Liver (tissue), 3 donors: Measurements from ENCODE around the gene DOCK6.

Experiments
- GABPA ChIP-seq, 2 donors: IDR thresholded peaks in 1 of 2; conservative IDR thresholded peaks in 1 of 2; 2 replicates each; pipeline ENCODE4 v1.6.1; 2016; ENCODE audit warnings: antibody characterized with exemption in 2 of 2, mild to moderate bottlenecking in 1 of 2, moderate library complexity in 1 of 2
- JUND ChIP-seq, 2 donors: IDR thresholded peaks; 2 replicates each; pipeline ENCODE4 v1.6.1; 2016; ENCODE audit warnings: antibody characterized with exemption in 2 of 2
- NR2F2 ChIP-seq: IDR thresholded peaks from 2 replicates; pipeline ENCODE4 v1.6.1; 2016; ENCODE audit warnings: antibody characterized with exemption
- SP1 ChIP-seq: IDR thresholded peaks from 2 replicates; pipeline ENCODE4 v1.6.1; 2018; ENCODE audit warnings: antibody characterized with exemption, mild to moderate bottlenecking
- YY1 ChIP-seq: IDR thresholded peaks from 2 replicates; pipeline ENCODE4 v1.6.1; 2016; ENCODE audit warnings: antibody characterized with exemption, mild to moderate bottlenecking
- TF ChIP-seq, protein P1 (sequence below): fragments of 150-350 bp; IDR thresholded peaks from 2 replicates; pipeline ENCODE4 v1.5.1; 2017; ENCODE audit warnings: improper control_type of control experiment, low read depth, low read length; ENCODE audit not compliant: missing input control
- TF ChIP-seq, protein P2 (sequence below): IDR thresholded peaks from 2 replicates; pipeline ENCODE4 v1.6.1; 2016; ENCODE audit warnings: antibody characterized with exemption
- TF ChIP-seq, protein P3 (sequence below): IDR thresholded peaks from 2 replicates; pipeline ENCODE4 v1.6.1; 2016; ENCODE audit warnings: antibody characterized with exemption, mild to moderate bottlenecking
- TF ChIP-seq, protein P4 (sequence below): IDR thresholded peaks from 2 replicates; pipeline ENCODE4 v1.6.1; 2016; ENCODE audit warnings: antibody characterized with exemption
- TF ChIP-seq, protein P5 (sequence below): IDR thresholded peaks from 2 replicates; pipeline ENCODE4 v1.6.1; 2016; ENCODE audit warnings: antibody characterized with exemption
- donor health status: healthy.
- donor health status: healthy.

DNA sequence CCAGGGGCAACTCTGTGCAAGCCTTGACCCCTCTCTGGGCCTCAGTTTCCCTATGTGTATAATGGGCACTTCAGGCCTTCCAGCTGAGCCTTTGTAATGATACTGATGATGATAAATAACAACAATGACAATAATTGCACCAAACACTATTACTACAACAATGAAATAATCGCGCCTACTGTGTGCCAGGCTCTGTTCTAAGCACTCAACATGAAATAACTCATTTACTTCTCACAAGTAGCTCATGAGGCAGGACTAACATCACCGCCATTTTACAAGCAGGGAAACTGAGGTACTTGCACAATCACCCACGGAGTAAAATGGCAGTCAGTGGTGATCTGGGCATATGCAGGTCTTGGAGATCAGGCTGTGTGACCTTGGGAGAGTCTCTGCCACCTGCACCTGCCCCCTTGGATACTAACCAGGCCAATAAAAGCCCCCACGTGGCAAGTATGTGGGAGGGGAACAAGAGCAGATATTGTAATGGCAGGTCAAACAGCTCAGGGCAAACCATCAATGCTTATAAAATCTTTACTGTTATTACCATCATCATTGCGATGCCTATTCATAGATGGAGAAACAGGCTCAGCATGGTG is 23.4 kb downstream of the DOCK6 start:
- no peak for TF ChIP-seq SP1
- no peak for TF ChIP-seq YY1
- TF ChIP-seq, protein P1, sequence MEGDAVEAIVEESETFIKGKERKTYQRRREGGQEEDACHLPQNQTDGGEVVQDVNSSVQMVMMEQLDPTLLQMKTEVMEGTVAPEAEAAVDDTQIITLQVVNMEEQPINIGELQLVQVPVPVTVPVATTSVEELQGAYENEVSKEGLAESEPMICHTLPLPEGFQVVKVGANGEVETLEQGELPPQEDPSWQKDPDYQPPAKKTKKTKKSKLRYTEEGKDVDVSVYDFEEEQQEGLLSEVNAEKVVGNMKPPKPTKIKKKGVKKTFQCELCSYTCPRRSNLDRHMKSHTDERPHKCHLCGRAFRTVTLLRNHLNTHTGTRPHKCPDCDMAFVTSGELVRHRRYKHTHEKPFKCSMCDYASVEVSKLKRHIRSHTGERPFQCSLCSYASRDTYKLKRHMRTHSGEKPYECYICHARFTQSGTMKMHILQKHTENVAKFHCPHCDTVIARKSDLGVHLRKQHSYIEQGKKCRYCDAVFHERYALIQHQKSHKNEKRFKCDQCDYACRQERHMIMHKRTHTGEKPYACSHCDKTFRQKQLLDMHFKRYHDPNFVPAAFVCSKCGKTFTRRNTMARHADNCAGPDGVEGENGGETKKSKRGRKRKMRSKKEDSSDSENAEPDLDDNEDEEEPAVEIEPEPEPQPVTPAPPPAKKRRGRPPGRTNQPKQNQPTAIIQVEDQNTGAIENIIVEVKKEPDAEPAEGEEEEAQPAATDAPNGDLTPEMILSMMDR = no peak
- TF ChIP-seq, protein P2, sequence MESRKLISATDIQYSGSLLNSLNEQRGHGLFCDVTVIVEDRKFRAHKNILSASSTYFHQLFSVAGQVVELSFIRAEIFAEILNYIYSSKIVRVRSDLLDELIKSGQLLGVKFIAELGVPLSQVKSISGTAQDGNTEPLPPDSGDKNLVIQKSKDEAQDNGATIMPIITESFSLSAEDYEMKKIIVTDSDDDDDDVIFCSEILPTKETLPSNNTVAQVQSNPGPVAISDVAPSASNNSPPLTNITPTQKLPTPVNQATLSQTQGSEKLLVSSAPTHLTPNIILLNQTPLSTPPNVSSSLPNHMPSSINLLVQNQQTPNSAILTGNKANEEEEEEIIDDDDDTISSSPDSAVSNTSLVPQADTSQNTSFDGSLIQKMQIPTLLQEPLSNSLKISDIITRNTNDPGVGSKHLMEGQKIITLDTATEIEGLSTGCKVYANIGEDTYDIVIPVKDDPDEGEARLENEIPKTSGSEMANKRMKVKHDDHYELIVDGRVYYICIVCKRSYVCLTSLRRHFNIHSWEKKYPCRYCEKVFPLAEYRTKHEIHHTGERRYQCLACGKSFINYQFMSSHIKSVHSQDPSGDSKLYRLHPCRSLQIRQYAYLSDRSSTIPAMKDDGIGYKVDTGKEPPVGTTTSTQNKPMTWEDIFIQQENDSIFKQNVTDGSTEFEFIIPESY = no peak
- no peak for TF ChIP-seq GABPA (IDR thresholded peaks at IDR 0.05 in 1 of 2, conservative IDR thresholded peaks at IDR 0.05 in 1 of 2)
- TF ChIP-seq, protein P3, sequence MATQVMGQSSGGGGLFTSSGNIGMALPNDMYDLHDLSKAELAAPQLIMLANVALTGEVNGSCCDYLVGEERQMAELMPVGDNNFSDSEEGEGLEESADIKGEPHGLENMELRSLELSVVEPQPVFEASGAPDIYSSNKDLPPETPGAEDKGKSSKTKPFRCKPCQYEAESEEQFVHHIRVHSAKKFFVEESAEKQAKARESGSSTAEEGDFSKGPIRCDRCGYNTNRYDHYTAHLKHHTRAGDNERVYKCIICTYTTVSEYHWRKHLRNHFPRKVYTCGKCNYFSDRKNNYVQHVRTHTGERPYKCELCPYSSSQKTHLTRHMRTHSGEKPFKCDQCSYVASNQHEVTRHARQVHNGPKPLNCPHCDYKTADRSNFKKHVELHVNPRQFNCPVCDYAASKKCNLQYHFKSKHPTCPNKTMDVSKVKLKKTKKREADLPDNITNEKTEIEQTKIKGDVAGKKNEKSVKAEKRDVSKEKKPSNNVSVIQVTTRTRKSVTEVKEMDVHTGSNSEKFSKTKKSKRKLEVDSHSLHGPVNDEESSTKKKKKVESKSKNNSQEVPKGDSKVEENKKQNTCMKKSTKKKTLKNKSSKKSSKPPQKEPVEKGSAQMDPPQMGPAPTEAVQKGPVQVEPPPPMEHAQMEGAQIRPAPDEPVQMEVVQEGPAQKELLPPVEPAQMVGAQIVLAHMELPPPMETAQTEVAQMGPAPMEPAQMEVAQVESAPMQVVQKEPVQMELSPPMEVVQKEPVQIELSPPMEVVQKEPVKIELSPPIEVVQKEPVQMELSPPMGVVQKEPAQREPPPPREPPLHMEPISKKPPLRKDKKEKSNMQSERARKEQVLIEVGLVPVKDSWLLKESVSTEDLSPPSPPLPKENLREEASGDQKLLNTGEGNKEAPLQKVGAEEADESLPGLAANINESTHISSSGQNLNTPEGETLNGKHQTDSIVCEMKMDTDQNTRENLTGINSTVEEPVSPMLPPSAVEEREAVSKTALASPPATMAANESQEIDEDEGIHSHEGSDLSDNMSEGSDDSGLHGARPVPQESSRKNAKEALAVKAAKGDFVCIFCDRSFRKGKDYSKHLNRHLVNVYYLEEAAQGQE = no peak
- no peak for TF ChIP-seq JUND (IDR thresholded peaks at IDR 0.05)
- TF ChIP-seq, protein P4, sequence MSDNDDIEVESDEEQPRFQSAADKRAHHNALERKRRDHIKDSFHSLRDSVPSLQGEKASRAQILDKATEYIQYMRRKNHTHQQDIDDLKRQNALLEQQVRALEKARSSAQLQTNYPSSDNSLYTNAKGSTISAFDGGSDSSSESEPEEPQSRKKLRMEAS = no peak
- TF ChIP-seq, protein P5, sequence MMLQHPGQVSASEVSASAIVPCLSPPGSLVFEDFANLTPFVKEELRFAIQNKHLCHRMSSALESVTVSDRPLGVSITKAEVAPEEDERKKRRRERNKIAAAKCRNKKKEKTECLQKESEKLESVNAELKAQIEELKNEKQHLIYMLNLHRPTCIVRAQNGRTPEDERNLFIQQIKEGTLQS = no peak
- no peak for TF ChIP-seq NR2F2
